WTC11 (cell line): ENCODE measurements around the gene EHD4. TPM values are rescaled to one million over a fixed set of nuclear protein-coding genes. Genes with fewer than 3 reads are reported as not detected.

ENCODE experiments used
- ATAC-seq: fragments of 200-7000 bp; cut with Tn5 transposase; 2 replicates; pipeline ENCODE4 v1.10.0; 2021; ENCODE audit warnings: mild to moderate bottlenecking, moderate library complexity
- CTCF ChIA-PET: fragments of 300-600 bp; sonication (Branson Sonifier 250); formaldehyde crosslinking; loops from one replicate; lab custom pipeline; 2021; ENCODE audit warnings: antibody characterized with exemption; lab: Charles Lee
- POLR2A ChIA-PET: fragments of 350-600 bp; sonication (Branson Sonifier 250); formaldehyde crosslinking; loops from one replicate; lab custom pipeline; 2021; ENCODE audit warnings: antibody characterized with exemption; lab: Charles Lee
- DNase-seq: peaks from one replicate; pipeline ENCODE4 v3.0.0; 2021; ENCODE audit warnings: low spot score
- H3K27ac Mint-ChIP-seq: 2 replicates; pipeline ENCODE4 v1.8.0; 2021; ENCODE audit warnings: mixed read lengths
- H3K27me3 Mint-ChIP-seq: 2 replicates; pipeline ENCODE4 v1.8.0; 2021; ENCODE audit warnings: low read depth, mild to moderate bottlenecking, moderate library complexity, mixed read lengths
- H3K36me3 Mint-ChIP-seq: 2 replicates; pipeline ENCODE4 v1.8.0; 2021; ENCODE audit warnings: mixed read lengths
- H3K4me1 Mint-ChIP-seq: 2 replicates; pipeline ENCODE4 v1.8.0; 2022; ENCODE audit warnings: mixed read lengths
- H3K4me3 Mint-ChIP-seq: 2 replicates; pipeline ENCODE4 v1.8.0; 2021; ENCODE audit warnings: mild to moderate bottlenecking, moderate library complexity, mixed read lengths
- H3K9me3 Mint-ChIP-seq: 2 replicates; pipeline ENCODE4 v1.8.0; 2021; ENCODE audit warnings: mixed read lengths
- E2F5 ChIP-seq: sonication (generic); formaldehyde crosslinking; IDR thresholded peaks from 2 replicates; pipeline ENCODE4 v1.8.1; 2022; ENCODE audit warnings: mild to moderate bottlenecking, moderate library complexity, missing genetic modification reagents
- EMX1 ChIP-seq: fragments of 250-450 bp; sonication (Bioruptor Pico); IDR thresholded peaks from 2 replicates; pipeline ENCODE4 v1.8.0; 2021; ENCODE audit warnings: mild to moderate bottlenecking
- ERG ChIP-seq: fragments of 250-450 bp; sonication (Bioruptor Pico); IDR thresholded peaks from 2 replicates; pipeline ENCODE4 v1.8.0; 2021; ENCODE audit warnings: mild to moderate bottlenecking
- ESRRA ChIP-seq: sonication (generic); formaldehyde crosslinking; IDR thresholded peaks from 2 replicates; pipeline ENCODE4 v1.8.1; 2022; ENCODE audit warnings: mild to moderate bottlenecking, missing genetic modification reagents, borderline replicate concordance
- FOXJ3 ChIP-seq: sonication (generic); formaldehyde crosslinking; IDR thresholded peaks from 2 replicates; pipeline ENCODE4 v1.9.0; 2021; ENCODE audit warnings: missing genetic modification reagents, mild to moderate bottlenecking, borderline replicate concordance
- HMGXB4 ChIP-seq: sonication (generic); formaldehyde crosslinking; IDR thresholded peaks from 2 replicates; pipeline ENCODE4 v1.8.1; 2023; ENCODE audit warnings: mild to moderate bottlenecking, moderate library complexity, missing genetic modification reagents
- JAZF1 ChIP-seq: fragments of 250-450 bp; sonication (Bioruptor Pico); IDR thresholded peaks from 2 replicates; pipeline ENCODE4 v1.9.0; 2021; ENCODE audit warnings: moderate library complexity, mild to moderate bottlenecking, inconsistent platforms
- KAT7 ChIP-seq: sonication (generic); formaldehyde crosslinking; IDR thresholded peaks from 2 replicates; pipeline ENCODE4 v1.8.1; 2023; ENCODE audit warnings: missing genetic modification reagents, mild to moderate bottlenecking, borderline replicate concordance
- MLX ChIP-seq: sonication (generic); formaldehyde crosslinking; IDR thresholded peaks from 2 replicates; pipeline ENCODE4 v1.8.1; 2023; ENCODE audit warnings: mild to moderate bottlenecking, missing genetic modification reagents, moderate library complexity
- PRDM15 ChIP-seq: sonication (generic); formaldehyde crosslinking; IDR thresholded peaks from 2 replicates; pipeline ENCODE4 v1.8.0; 2022; ENCODE audit warnings: missing genetic modification reagents
- PREB ChIP-seq: sonication (generic); formaldehyde crosslinking; IDR thresholded peaks from 2 replicates; pipeline ENCODE4 v1.8.1; 2022; ENCODE audit warnings: mild to moderate bottlenecking, missing genetic modification reagents, moderate library complexity, borderline replicate concordance
- SOX15 ChIP-seq: fragments of 250-450 bp; sonication (Bioruptor Pico); IDR thresholded peaks from 2 replicates; pipeline ENCODE4 v1.9.0; 2021; ENCODE audit warnings: mild to moderate bottlenecking
- TCF7 ChIP-seq: sonication (generic); formaldehyde crosslinking; IDR thresholded peaks from 2 replicates; pipeline ENCODE4 v1.8.0; 2022; ENCODE audit warnings: mild to moderate bottlenecking, low read depth, missing genetic modification reagents, moderate library complexity
- ZNF232 ChIP-seq: sonication (generic); formaldehyde crosslinking; IDR thresholded peaks from 2 replicates; pipeline ENCODE4 v1.8.0; 2022; ENCODE audit warnings: mild to moderate bottlenecking, missing genetic modification reagents
- ZNF317 ChIP-seq: sonication (generic); formaldehyde crosslinking; IDR thresholded peaks from 2 replicates; pipeline ENCODE4 v1.8.1; 2023; ENCODE audit warnings: low read depth, mild to moderate bottlenecking, moderate library complexity, missing genetic modification reagents, borderline replicate concordance
- ZNF671 ChIP-seq: fragments of 250-450 bp; sonication (Bioruptor Pico); IDR thresholded peaks from 2 replicates; pipeline ENCODE4 v1.8.0; 2021; ENCODE audit warnings: mild to moderate bottlenecking
- total RNA-seq: library from RNA; stranded (reverse); gene quantifications from 3 replicates; pipeline ENCODE4 v1.2.3, GENCODE V29; 2021

EHD4 gene
- total RNA-seq, 1 experiment from 2014 or later = 23.9 TPM

GRCh38 chr15:41997845-41998244 lies 25.5 kb upstream of the EHD4 start:
- Mint-ChIP-seq H3K27me3 (no peaks in the 10 kb centered on the region; the same call in 1 of the 2 replicates), H3K9me3 (no peaks in the 10 kb centered on the region), H3K27ac (no peak overlapping the region; the same call in 1 of the 2 replicates), H3K36me3 (no peaks in the 10 kb centered on the region), H3K4me3 (no peak overlapping the region), H3K4me1 (no peaks in the 10 kb centered on the region)
- no peak for DNase-seq
- TF ChIP-seq HMGXB4 (CRISPR knock-in tag) (no peak), ZNF232 (CRISPR knock-in tag) (no peak), PRDM15 (CRISPR knock-in tag) (peak; percentile 63; the same call in 1 of the 2 replicates)
- ChIA-PET POLR2A (interaction anchor here (1.1 kb wide), 1 partner anchor 8 kb away, joined by 3 read pairs; no protein-coding TSS in a partner anchor), CTCF (interaction anchor here (0.7 to 2.5 kb wide), 3 partner anchors 8 to 87 kb away, joined by 3 to 9 read pairs (median 5); no protein-coding TSS in a partner anchor)
- ATAC-seq = no peak

- ATAC-seq = no peak
- POLR2A ChIA-PET = interaction anchor here (1.1 kb wide), 1 partner anchor 7 kb away, joined by 3 read pairs; no protein-coding TSS in a partner anchor
- no peaks in the 10 kb centered on the region for H3K36me3 Mint-ChIP-seq
- CTCF ChIA-PET = interaction anchor here (0.7 to 2.5 kb wide), 4 partner anchors 7 to 141 kb away, joined by 3 to 9 read pairs (median 5); no protein-coding TSS in a partner anchor
- no peaks in the 10 kb centered on the region for H3K4me1 Mint-ChIP-seq
- H3K27ac Mint-ChIP-seq = no peak overlapping the region
- TF ChIP-seq PRDM15 (CRISPR knock-in tag) (no peak), ZNF317 (CRISPR knock-in tag) (no peak), ESRRA (CRISPR knock-in tag) (no peak), KAT7 (no peak), E2F5 (CRISPR knock-in tag) (no peak), SOX15 (CRISPR knock-in tag) (no peak), ERG (CRISPR knock-in tag) (no peak), TCF7 (no peak), PREB (CRISPR knock-in tag) (no peak), JAZF1 (no peak), MLX (CRISPR knock-in tag) (no peak), EMX1 (CRISPR knock-in tag) (no peak), ZNF671 (no peak), HMGXB4 (CRISPR knock-in tag) (no peak), FOXJ3 (no peak)
- no peak for DNase-seq
- H3K27me3 Mint-ChIP-seq = no peaks in the 10 kb centered on the region; the same call in 1 of the 2 replicates
- no peaks in the 10 kb centered on the region for H3K9me3 Mint-ChIP-seq
- no peak overlapping the region for H3K4me3 Mint-ChIP-seq
Measured at GRCh38 chr15:41996921-41997592, 24.7 kb upstream of the EHD4 start.
